NCI-H2227 (cell line): ENCODE results near the gene TMC2.

Experiments used
- DNase-seq: peaks from one replicate; lab custom pipeline; 2025; ENCODE audit not compliant: unreplicated experiment; lab: John Stamatoyannopoulos, UW

The TMC2 gene

DNA sequence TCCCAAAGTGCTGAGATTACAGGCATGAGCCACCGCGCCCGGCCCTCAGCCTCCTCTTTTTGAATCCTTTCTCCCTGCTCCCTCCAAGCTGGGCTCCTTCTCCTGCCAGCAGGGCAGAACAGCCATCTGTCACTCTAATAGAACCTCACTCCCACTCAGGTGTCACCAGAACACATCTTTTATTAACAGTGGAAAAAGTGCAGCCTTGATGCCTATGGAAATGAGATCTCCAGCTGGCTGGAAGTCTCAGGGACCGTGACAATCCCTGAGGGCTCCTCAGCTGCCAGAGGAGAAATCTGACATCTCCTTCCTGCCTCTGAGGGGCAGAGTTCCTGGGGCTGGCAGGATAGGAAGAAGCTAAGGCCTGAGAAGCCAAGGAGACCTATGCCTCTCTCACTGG is 28.0 kb downstream of the TMC2 start:
- DNase-seq = no peak

DNA sequence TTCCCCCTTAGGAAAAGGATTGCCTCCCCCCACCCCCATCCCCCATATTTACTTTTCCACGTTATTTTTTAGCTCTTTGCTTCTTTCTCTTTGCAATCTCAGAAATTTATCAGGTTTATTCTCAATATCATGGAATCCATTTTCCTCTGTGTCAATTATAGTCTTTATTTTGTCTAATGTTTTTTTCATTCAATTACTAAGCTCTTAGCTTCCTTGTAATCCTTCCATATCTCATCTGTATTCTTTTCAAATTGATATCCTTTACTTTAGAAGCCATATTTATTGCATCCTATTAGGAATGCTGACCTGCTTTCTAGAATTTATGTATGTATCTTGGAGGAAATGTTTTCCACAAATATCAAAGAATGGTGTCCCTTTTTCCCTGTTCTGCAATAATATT is 39.3 kb downstream of the TMC2 start:
- DNase-seq = no peak

DNA sequence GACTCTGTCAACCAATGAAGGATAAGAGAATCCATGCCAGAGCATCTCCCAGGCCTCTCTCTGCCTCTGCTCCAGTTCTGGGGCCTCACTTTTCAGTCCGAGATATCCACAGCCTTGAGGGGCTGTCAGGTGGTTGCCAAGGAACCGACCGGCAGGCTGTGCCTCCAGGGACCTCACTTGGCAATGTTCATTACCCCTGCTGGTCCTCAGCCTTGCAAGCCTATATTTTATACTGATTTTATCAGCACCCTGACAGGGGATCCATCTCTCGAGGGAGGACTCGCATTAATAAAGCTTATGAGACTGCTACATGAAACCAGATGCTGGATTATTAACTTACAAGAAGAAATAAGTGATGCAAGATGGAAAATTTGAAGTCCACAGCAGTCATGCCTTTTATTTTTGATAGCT is 39.9 kb downstream of the TMC2 start:
- no peak for DNase-seq

DNA sequence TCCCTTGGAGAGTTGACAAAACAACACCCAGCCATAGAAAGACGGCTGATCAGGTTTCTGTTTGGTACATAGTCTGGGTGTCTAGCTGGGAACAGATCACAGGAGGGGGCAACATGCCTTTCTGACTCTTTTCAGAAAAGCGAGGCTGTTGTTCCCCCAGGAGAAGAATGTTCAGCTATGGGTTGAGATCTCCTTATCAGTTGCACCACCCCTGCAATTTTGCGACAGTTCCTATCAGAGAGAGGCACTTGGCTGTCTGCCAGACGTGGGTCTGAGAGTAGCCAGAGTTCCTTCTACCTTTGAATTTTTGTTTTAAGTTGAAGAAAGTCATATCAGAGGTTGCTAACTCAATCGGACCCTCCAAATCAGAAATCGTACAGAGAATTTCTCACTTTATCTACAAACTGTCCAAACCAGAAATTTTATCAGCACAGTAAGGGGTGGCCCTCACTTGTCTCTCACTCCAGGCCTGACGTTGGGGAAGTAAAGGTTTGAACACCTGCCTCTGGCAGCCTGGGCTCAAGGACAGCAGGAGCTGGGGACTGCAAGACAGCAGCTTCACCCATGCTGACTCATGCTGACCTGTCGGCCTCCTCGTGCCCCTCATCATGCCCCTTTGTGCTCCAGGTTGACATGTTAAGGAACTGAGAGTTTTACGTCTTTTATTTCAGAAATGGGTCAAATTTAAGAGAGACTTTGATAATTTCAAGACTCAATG is 42.3 kb downstream of the TMC2 start:
- DNase-seq = no peak

DNA sequence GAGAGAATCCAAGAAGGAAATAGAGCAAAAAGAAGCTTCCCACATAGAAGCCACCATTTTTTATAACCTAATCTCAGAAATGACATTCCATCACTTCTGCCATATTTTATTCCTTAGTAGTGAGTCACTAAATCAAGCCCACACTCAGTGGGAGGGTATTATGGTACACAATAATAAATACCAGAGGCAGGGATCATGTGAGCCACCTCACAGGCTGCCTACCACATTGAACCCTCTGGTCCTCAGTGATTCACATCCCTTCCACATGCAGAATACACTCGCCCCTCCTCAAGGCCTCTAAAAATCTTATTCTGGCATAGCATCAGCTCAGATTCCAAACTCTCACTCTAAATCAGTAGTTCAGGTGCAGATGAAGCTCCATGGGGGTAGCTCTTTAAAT is 49.4 kb downstream of the TMC2 start:
- DNase-seq = no peak

DNA sequence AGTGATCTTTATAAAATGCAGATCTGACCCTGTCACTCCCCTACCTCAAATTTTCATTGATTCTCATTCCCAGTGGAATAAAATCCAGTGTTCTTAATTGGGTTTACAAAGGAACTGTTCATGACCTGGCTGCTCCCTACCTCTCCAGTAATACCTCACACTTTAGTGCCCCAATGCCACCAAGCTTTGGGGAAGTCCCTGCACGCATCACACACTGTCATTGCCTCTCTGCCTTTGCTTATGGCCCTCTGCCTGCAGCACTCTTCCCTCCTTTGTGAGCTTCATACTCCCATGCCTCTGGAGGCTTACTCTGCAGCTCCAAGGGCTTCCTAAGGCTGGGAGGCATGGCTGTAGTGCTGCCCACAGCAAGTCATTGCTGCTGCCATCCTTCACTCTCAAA is 57.4 kb downstream of the TMC2 start:
- DNase-seq = no peak

DNA sequence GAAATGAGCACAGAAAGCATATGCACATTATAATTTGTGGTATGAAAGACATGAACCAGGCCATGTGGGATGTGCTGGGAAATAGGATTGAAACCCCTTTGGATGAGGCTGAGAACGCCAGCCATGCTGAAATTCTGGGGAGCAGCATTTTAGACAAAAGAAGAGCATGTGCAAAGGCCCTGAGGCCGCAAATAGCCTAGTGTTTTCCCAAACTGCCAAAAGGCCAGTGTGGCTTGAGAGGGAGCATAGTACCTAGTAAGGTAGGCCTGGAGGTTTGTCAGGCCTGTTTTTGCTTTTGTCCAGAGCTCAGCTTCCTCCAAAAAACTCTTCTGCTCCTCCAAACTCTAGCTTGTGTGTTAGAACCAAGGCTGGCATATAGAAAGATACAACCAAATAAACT is 58.7 kb downstream of the TMC2 start:
- no peak for DNase-seq

DNA sequence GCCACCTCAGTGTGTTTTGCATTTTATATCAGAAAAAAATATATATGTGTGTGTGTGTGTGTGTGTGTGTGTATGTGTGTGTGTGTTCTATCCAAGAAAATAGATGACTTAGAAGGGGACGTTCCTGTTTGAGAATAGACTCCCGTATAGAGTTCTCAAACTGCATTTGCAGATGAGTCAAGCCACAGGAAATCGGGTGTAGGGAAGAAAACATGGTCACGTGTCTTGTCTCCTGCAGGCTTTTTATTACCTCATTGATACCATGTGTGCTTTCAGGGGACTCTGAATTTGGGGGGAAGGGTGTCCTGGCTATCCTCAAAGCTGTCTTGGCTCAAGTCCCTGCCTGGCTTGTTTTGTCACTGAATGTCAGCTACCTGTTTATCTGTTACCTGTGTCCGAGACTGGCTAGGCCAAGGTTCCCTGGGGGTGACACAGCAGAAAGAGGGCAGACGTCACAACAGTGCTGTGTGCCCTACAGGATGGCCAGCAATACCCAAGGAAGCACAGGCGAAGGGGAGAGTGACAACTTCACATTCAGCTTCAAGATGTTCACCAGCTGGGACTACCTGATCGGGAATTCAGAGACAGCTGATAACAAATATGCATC is 60.4 kb downstream of the TMC2 start:
- DNase-seq = no peak

DNA sequence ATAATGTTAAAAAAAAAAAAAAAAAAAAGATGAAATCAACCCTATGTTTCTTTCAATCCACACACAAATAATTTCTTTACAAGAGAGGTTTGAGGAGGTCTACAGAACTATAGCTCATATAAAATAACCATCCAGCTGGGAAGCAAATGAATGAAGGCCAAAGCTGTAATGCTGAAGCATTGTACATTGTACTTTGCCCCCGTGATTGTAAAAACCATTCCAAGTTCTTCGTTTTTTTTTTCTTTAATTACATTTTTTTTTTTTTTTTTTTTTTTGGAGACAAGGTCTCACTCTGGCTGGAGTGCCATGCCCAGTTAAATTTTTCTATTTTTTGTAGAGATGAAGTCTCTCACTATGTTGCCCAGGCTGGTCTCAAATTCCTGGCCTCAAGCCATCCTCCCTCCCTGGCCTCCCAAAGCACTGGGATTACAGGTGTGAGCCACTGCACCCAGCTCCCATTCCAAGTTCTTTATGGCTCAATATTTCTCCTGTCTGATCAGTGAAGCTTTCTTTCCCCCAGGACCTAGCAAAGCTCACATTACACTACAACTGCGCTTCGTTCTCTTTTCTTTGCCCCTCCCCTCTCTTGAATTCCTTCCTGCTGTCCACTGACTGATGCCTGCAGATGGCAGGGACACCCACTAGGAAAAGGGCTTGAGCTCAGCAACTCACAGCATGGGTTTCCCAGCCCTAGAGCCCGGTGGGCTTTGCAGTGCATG is 63.1 kb downstream of the TMC2 start:
- peak; percentile 21 for DNase-seq

DNA sequence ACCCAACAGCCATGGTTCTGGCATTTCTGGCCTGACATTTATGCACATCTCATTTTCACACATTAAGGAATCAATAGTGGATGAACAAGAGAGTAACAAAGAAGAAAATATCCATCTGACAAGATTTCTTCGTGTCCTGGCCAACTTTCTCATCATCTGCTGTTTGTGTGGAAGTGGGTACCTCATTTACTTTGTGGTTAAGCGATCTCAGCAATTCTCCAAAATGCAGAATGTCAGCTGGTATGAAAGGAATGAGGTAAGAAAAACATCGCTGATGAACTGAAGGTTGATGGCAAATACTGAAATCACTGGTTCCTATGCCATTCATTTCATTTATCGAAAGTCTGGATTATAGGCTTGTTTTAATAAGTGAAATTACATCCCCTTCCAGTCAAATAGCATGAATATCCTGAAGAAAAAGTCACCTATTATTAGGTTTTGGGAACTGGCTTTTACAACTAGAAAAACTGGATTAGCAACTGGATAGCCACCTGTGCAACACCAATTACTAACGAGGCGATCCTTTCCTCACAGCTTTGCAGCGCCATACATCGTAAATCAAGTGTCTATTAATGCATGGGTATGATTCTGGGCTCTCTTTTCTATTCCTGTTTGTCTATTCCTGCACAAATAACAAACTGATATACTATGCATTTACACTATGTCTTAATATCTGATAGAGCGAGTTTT is 65.8 kb downstream of the TMC2 start:
- DNase-seq = no peak

DNA sequence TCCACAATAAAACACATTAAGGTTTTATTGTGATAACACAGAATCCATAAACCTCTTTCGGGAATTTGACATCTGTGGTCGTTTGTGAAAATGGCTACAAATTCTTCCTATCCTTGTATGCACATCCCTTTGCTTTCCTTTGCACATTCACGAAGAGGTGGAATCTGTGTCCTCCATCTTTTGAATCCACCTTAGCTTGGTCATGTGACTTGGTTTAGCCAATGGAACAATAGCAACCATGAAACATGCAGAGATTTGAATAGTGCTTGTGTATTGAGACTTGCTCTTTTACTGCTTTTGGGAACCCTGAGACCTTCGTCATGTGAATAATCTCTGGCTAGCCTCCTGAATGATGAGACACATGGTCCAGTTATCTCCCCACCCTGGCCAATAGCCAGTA is 66.4 kb downstream of the TMC2 start:
- no peak for DNase-seq

DNA sequence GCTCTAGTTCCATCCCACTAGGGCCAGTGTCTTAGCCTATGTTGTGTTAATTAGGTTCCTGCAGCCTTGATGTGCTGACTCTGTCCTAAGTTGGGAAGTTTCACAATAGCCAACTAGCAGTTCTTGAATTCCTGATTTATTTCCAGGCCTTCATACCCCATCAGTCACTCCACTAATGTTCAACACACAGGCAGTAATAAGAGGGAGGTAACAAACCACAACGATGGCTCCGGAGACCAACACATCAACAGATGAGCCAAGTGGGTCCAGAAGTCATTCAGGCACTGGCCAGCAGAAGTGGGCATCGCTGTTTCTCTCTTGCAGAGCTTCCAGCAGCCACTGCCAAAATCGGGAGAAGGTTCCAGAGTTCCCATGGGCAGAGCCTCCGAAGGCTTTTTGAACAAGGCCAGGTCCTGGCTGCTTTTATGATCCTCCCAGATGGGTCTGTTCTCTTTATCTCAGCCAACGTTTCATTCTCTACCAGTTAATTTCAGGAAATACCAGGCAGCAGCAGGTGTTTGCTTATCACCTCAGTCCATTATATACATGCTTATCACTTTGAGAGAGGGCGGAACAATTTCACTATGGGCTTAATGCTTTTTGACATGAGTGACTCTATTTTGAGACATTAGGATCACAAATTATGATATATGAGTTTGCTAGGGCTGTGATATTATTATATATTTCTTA is 67.6 kb downstream of the TMC2 start:
- peak; percentile 31 for DNase-seq

DNA sequence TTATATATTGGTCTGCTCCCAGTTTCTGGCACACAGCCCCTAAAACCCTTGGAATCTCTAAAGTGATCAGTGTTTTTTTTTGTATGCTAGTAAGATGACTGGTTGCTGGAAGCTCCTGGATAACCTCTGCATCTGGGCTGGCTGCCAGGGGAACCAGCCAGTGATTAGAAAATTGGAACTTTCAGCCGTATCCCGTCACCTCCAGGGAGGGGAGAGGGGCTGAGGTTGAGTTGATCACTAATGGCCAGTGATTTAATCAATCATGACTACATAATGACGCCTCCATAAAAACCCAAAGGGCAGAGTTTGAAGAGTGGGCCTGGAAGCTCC is 68.1 kb downstream of the TMC2 start:
- DNase-seq = no peak

DNA sequence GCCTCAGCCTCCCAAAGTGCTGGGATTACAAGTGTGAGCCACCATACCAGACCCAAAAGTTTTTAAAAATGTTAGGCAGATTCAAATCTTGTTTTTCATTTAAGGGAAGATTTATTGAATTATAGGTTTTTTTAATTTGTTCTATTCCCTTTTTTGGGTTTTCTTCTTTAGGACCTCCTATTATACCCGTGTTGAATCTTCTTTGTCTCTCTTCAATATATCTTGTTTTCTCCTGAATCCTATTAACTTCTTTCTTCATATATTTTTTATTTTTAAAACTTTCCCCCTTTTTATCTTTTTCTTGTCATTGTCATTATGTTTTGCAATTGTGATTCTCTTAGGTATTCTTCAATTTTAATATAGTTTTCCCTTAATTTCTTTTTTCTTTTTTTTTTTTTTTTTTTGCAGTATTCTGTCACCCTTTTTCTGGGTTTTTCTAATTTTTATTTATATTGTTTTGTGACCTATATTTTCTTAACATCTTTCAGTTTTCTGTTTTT is 70.2 kb downstream of the TMC2 start:
- DNase-seq = no peak

DNA sequence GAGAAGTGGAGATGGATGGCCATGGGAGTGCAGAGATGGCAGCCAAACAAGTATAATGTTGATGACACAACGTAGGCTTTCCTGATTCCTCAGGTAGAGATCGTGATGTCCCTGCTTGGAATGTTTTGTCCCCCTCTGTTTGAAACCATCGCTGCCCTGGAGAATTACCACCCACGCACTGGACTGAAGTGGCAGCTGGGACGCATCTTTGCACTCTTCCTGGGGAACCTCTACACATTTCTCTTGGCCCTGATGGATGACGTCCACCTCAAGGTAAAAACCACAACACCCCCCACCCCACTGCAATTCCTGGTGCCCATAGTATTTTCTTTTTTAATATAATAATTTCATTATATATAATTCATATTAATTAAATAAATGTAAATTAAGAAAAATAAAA is 74.0 kb downstream of the TMC2 start:
- no peak for DNase-seq

DNA sequence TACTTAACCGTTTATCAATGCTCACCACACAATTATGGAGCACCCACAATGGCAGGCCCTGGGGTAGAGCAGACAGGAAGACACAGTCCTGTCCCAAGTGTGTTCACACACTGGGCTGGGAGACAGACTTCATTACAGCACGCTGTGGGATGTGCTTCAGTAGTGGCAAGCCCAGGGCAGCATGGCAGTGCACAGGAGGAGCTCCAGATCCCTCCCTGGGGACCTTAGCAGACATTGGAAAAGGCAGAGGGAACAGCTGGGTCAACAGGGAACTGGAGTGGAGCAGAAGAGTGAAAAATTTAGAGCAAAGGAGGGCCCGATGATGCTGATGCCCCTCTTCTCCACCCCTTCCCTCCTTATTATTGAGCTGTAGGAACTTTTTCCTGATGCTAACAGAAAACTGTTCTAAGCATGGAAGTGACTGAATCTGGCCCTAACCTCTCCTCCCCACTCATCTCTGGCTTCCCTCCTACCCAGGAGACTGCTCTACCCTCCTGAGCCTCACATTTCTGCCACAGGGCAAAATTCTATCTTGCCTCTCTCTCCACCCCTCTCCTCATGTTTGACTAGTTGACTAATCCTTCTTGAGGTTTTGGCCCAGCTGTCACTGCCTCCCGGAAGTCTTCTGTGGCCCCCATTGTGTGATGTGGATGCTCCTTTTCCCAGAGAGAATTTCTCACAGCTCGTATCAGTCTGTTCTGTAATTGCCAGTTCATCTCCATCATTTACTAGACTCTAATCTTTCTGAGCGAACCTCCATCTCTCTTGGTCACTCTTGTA is 74.8 kb downstream of the TMC2 start:
- DNase-seq = no peak

DNA sequence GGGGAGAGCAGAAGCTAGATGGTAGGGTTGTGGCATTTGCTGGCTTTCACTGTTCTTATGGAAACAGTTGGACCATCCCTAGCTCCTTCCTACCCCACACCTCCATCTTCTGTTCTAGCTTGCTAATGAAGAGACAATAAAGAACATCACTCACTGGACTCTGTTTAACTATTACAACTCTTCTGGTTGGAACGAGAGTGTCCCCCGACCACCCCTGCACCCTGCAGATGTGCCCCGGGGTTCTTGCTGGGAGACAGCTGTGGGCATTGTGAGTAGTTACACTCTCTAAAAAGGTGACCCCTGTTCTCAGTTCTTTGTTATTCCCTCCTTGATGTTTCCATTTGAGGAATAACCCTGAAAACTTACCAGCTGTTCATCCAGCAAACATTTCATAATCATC is 75.7 kb downstream of the TMC2 start:
- DNase-seq = no peak

DNA sequence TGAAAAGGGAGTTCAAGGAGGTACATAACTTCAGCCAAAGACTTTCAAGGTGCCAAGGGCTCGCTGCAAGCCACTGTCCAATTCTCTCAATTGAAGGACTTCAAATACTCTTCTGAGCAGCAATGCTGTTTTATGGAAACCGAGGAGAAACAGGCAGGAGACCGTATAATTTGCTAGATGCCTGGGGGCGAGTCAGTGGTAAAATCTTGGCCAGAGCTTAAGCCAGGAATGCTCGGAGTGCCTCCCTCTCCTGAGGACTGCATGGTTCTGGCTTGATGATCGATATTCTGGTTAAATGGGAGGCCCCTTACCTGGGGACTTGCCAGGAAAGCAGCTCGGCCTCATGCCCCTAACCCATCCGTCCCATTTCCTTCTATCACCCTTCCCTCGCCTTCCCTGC is 80.3 kb downstream of the TMC2 start:
- DNase-seq = no peak

DNA sequence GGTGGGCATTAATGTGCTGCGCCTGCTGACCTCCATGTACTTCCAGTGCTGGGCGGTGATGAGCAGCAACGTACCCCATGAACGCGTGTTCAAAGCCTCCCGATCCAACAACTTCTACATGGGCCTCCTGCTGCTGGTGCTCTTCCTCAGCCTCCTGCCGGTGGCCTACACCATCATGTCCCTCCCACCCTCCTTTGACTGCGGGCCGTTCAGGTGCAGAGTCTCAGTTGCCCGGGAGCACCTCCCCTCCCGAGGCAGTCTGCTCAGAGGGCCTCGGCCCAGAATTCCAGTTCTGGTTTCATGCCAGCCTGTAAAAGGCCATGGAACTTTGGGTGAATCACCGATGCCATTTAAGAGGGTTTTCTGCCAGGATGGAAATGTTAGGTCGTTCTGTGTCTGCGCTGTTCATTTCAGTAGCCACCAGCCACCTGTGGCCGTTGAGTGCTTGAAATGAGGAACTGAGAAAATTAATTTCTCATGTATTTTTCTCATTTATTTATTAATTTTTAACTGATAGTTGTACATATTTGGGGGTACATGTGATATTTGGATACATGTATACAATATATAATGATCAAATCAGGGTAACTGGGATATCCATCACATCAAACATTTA is 80.8 kb downstream of the TMC2 start:
- no peak for DNase-seq

DNA sequence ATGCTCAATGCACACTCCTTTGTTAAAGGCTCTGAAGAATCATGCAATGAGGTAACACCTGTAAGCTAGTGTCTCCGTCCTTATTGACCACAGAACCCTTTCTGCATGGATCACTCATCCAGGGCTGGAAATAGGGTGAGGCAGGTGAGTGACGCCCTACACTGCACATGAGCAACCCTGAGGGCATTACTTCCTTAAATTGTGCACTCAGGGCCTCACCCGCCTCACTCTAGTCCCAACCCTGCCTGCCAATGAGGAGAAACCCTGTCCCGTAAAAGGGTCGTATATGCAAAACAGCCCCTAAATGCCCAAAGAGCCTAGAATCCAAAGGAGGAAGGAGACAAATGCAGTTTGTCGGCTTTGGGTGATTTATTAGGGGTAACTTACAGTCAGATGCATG is 82.4 kb downstream of the TMC2 start:
- no peak for DNase-seq
